GM12801 (cell line): ENCODE measurements around the gene ERN1.

Source experiments
- TF ChIP-seq, protein P1 (sequence below): IDR thresholded peaks from one replicate; pipeline ENCODE4 v1.5.1; 2011; ENCODE audit warnings: control low read depth; ENCODE audit not compliant: insufficient read length; ENCODE audit errors: extremely low read depth

The ERN1 gene

DNA sequence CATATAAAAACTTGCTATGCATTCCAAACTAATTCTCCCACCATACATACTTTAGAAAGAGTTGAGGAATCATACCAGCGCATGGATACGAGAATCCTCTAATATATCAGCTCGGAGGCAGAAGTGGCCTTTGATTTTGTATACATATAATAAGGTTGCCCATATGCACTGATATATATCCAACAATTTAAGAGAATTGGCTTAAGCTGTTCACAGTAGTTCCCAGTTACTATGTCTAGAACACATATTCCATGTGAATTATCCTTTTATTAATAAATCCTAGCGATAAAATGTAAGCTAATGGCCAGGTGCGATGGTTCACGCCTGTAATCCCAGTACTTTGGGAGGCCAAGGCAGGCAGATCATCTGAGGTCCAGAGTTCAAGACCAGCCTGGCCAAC is 19.3 kb upstream of the ERN1 start:
- TF ChIP-seq, protein P1, sequence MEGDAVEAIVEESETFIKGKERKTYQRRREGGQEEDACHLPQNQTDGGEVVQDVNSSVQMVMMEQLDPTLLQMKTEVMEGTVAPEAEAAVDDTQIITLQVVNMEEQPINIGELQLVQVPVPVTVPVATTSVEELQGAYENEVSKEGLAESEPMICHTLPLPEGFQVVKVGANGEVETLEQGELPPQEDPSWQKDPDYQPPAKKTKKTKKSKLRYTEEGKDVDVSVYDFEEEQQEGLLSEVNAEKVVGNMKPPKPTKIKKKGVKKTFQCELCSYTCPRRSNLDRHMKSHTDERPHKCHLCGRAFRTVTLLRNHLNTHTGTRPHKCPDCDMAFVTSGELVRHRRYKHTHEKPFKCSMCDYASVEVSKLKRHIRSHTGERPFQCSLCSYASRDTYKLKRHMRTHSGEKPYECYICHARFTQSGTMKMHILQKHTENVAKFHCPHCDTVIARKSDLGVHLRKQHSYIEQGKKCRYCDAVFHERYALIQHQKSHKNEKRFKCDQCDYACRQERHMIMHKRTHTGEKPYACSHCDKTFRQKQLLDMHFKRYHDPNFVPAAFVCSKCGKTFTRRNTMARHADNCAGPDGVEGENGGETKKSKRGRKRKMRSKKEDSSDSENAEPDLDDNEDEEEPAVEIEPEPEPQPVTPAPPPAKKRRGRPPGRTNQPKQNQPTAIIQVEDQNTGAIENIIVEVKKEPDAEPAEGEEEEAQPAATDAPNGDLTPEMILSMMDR, result no peak

DNA sequence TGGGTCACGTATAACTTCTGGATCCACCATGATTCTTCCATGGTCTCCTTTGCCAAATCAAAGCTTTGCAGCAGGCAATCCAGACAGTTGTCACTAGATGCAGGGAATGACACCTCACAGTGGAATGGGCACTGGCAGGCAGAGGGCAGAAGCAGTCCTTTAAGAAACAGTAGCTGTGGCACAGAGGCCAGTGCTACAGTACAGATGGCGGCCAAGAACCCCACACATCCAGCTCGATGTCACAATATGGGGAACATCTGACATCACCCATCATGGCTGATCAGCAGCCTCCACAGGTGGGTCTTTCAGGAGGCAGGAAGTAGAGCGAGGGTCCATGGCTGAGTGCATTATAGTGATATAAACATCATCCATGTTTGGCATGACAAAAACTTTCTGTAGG is 18.8 kb upstream of the ERN1 start:
- TF ChIP-seq, protein P1, result no peak

DNA sequence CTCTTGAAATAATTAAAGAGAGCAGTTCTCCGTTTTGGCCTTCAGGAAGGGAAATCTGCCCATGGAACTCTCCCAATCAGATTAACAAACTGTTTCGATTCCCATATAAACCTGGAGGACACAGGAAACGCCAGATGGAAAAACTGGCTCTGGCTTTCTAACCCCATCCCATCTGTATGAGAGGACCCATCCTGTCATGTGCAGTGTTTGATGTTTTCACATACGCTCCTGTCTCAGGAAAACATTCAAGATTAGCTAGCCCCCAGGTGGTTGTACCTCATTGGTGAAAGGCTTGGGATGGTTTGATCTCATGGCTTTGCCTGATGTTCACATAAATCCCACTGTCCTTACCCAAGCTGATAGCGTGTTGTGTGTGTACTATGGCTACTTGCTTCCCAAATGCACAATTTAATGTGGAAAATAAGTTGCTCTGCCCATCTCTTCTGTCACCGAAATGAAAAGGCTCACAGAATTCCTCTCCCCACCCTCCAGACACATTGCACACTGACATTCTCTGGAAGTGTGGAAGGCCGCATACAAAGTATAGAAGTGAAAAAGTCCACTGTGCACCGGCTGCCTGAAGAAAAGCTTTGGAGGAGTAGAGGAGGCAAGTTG is 18.2 kb upstream of the ERN1 start:
- TF ChIP-seq, protein P1, result no peak

DNA sequence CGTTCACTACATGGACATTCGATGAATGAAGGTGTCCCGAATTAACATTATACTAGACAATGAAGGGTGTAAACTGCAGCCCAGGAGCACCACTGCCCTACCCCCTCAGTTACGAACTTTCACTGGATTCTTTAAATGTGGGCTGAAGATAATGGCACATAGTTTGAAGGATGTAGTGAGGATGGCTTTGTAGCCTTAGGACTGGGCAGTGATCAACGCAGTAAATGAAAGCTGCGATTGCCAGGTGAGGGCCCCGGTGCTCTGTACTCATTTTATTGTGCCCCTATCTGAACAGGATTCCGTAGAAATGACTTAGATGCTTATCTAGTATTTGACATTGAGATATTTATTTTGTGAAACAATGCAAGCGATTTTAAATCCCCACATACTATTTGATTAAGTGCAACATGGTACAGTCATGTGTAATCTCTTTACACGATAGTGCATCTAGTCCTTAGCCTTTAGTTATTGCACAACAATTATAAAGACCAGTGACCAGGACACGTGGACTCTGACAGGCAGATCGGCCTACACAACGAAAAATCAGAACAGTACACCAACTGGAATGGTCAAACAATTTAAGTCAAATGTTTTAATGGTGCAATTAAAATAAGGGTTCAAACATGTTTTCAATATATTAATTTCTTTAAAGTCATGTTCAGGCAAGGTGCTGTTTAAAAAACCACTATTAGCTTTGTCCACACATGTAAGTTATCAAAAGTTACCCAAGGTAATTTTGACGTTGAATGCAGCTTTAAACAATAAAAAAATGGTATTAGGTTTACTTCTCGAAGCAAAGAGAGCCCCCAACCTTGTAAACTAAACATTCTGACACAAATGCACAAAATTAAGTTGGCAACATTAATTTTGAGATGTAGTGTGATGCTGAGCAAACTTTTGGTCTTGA is 17.4 kb upstream of the ERN1 start:
- TF ChIP-seq, protein P1, result no peak

GRCh38 chr17:64146418-64147109 is 16.6 kb upstream of the ERN1 start:
- TF ChIP-seq, protein P1, result no peak

GRCh38 chr17:64145751-64146417 is 15.9 kb upstream of the ERN1 start:
- TF ChIP-seq, protein P1, result no peak

DNA sequence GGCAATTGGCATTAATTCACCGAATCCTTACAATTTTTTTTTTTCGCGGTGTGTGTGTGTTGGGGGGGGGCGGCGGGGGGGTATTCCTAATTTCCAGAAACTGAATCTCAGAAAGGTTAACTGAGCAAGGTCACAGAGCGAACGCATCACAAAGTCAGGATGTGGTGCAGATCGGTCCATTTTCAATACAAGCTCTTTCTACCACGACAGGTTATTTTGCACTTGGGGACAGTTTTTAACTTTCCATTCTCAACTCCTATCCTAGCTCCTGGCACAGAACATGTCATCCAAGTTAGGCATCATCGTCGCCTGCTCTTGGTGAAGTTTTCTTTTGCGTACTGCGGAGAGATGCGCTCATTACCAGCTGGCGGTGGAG is 15.4 kb upstream of the ERN1 start:
- TF ChIP-seq, protein P1, result no peak
